Neural crest cell (in vitro differentiated cells): ENCODE data around the gene LSS. TPM values are rescaled to one million over a fixed set of nuclear protein-coding genes. Genes with fewer than 3 reads are reported as not detected.

Experiments used
- DNase-seq: peaks from one replicate; pipeline ENCODE4 v3.0.0; 2021; ENCODE audit warnings: low read depth, mixed read lengths, low spot score
- H3K27ac Mint-ChIP-seq: one replicate; pipeline ENCODE4 v1.8.0; 2021; ENCODE audit warnings: mild to moderate bottlenecking, mixed read lengths; ENCODE audit not compliant: unreplicated experiment
- H3K27me3 Mint-ChIP-seq: 2 replicates; pipeline ENCODE4 v1.8.0; 2021; ENCODE audit warnings: low read depth, mild to moderate bottlenecking, mixed read lengths
- H3K36me3 Mint-ChIP-seq: 2 replicates; pipeline ENCODE4 v1.8.0; 2021; ENCODE audit warnings: low read depth, mild to moderate bottlenecking, mixed read lengths
- H3K4me1 Mint-ChIP-seq: 2 replicates; pipeline ENCODE4 v1.8.0; 2021; ENCODE audit warnings: mixed read lengths
- H3K4me3 Mint-ChIP-seq: one replicate; pipeline ENCODE4 v1.8.0; 2021; ENCODE audit warnings: mild to moderate bottlenecking, mixed read lengths
- H3K9me3 Mint-ChIP-seq: 2 replicates; pipeline ENCODE4 v1.8.0; 2021; ENCODE audit warnings: mixed read lengths
- CTCF ChIP-seq: fragments of 200-600 bp; sonication (generic); conservative IDR thresholded peaks from 2 replicates; pipeline ENCODE4 v1.5.0; 2021; ENCODE audit warnings: antibody characterized with exemption, mild to moderate bottlenecking
- total RNA-seq: library from RNA; stranded (reverse); gene quantifications from 2 replicates; pipeline ENCODE4 v1.2.1, GENCODE V29; 2021

Gene LSS
- total RNA-seq, 1 donor from 2014 or later, result 225 TPM

- Mint-ChIP-seq H3K4me3 (no peak overlapping the region), H3K9me3 (no peaks in the 10 kb centered on the region), H3K27me3 (no peaks in the 10 kb centered on the region), H3K27ac (peak overlapping the region; percentile 71), H3K4me1 (no peaks in the 10 kb centered on the region), H3K36me3 (peaks cover 9% of the 10 kb centered on the region)
- no peak for DNase-seq
- TF ChIP-seq CTCF, result no peak
Observed at GRCh38 chr21:46217511-46218196, 10.9 kb downstream of the LSS start.

GRCh38 chr21:46216132-46216747, 12.3 kb downstream of the LSS start:
- Mint-ChIP-seq H3K4me3 (no peak overlapping the region), H3K27ac (no peak overlapping the region), H3K4me1 (no peaks in the 10 kb centered on the region), H3K36me3 (peaks cover 3% of the 10 kb centered on the region), H3K27me3 (no peaks in the 10 kb centered on the region), H3K9me3 (no peaks in the 10 kb centered on the region)
- DNase-seq, result no peak
- no peak for TF ChIP-seq CTCF

GRCh38 chr21:46215436-46216131, 13.0 kb downstream of the LSS start:
- Mint-ChIP-seq H3K36me3 (peaks cover 3% of the 10 kb centered on the region), H3K27me3 (no peaks in the 10 kb centered on the region), H3K27ac (no peak overlapping the region), H3K9me3 (no peaks in the 10 kb centered on the region), H3K4me1 (no peaks in the 10 kb centered on the region), H3K4me3 (no peak overlapping the region)
- no peak for TF ChIP-seq CTCF
- DNase-seq, result no peak

GRCh38 chr21:46214478-46215340, 13.9 kb downstream of the LSS start:
- H3K4me1 Mint-ChIP-seq, result no peaks in the 10 kb centered on the region
- H3K9me3 Mint-ChIP-seq, result no peaks in the 10 kb centered on the region
- no peak for TF ChIP-seq CTCF
- H3K27me3 Mint-ChIP-seq, result no peaks in the 10 kb centered on the region
- DNase-seq, result no peak
- no peak overlapping the region for H3K4me3 Mint-ChIP-seq
- no peaks in the 10 kb centered on the region for H3K36me3 Mint-ChIP-seq
- H3K27ac Mint-ChIP-seq, result peak overlapping the region; percentile 19

GRCh38 chr21:46213620-46214286, 14.8 kb downstream of the LSS start:
- H3K36me3 Mint-ChIP-seq, result no peaks in the 10 kb centered on the region
- H3K4me3 Mint-ChIP-seq, result no peak overlapping the region
- no peak overlapping the region for H3K27ac Mint-ChIP-seq
- no peaks in the 10 kb centered on the region for H3K4me1 Mint-ChIP-seq
- H3K9me3 Mint-ChIP-seq, result no peaks in the 10 kb centered on the region
- no peak for TF ChIP-seq CTCF
- H3K27me3 Mint-ChIP-seq, result no peaks in the 10 kb centered on the region
- DNase-seq, result no peak
